GM18511 (cell line): Measurements from ENCODE around the gene TBCC.
"Not testable (repeated sequence)": the region's sequence is repeated elsewhere in the genome, so short reads cannot be mapped to it uniquely, and the experiment has no call there.

Experiments
- ATAC-seq: cut with Tn5 transposase; IDR thresholded peaks from one replicate; pipeline ENCODE4 v1.9.1; 2021; ENCODE audit warnings: mild to moderate bottlenecking, moderate library complexity; ENCODE audit not compliant: unreplicated experiment

Gene TBCC

GRCh38 chr6:42735976-42736375, 9.9 kb downstream of the TBCC start:
- no peak for ATAC-seq

- ATAC-seq = not testable (repeated sequence)
These were observed 11.9 kb downstream of the TBCC start for GRCh38 chr6:42733867-42734481.

GRCh38 chr6:42729731-42730130, 16.2 kb downstream of the TBCC start:
- no peak for ATAC-seq

- ATAC-seq = no peak
These were observed 18.3 kb downstream of the TBCC start for GRCh38 chr6:42727627-42728026.

- ATAC-seq = no peak
These were observed 18.8 kb downstream of the TBCC start for GRCh38 chr6:42727087-42727611.

GRCh38 chr6:42726485-42727086, 19.3 kb downstream of the TBCC start:
- ATAC-seq = peak; percentile 81

GRCh38 chr6:42726026-42726425, 19.9 kb downstream of the TBCC start:
- ATAC-seq = no peak

GRCh38 chr6:42724825-42725224, 21.1 kb downstream of the TBCC start:
- no peak for ATAC-seq

- ATAC-seq = no peak
These were observed 23.4 kb downstream of the TBCC start, which contains the start of gene PRPH2 for GRCh38 chr6:42722497-42722896. TSS of gene PRPH2 (minus strand) at chr6:42722597. CDS start at chr6:42722334, 263 bp downstream.

- no peak for ATAC-seq
These were observed 25.2 kb downstream of the TBCC start for GRCh38 chr6:42720739-42721138.

- ATAC-seq = no peak
These were observed 30.0 kb downstream of the TBCC start for GRCh38 chr6:42715871-42716270.

GRCh38 chr6:42714098-42714761, 31.7 kb downstream of the TBCC start:
- ATAC-seq = no peak

GRCh38 chr6:42711930-42712329, 34.0 kb downstream of the TBCC start:
- ATAC-seq = no peak

GRCh38 chr6:42710316-42710715, 35.6 kb downstream of the TBCC start:
- ATAC-seq = no peak

GRCh38 chr6:42709871-42710270, 36.0 kb downstream of the TBCC start:
- ATAC-seq = no peak

- no peak for ATAC-seq
These were observed 37.8 kb downstream of the TBCC start for GRCh38 chr6:42708096-42708495.

- no peak for ATAC-seq
These were observed 38.3 kb downstream of the TBCC start for GRCh38 chr6:42707595-42707994.

- no peak for ATAC-seq
These were observed 40.9 kb downstream of the TBCC start for GRCh38 chr6:42704937-42705374.

- ATAC-seq = no peak
These were observed 41.5 kb downstream of the TBCC start for GRCh38 chr6:42704251-42704936.

GRCh38 chr6:42702786-42703185, 43.1 kb downstream of the TBCC start:
- ATAC-seq = not testable (repeated sequence)

GRCh38 chr6:42702200-42702599, 43.7 kb downstream of the TBCC start:
- no peak for ATAC-seq
